KOPT-K1 (cell line): ENCODE results near the gene PRCD.
"Not testable (repeated sequence)": the region's sequence is repeated elsewhere in the genome, so short reads cannot be mapped to it uniquely, and the experiment has no call there.

Experiments
- H3K27ac ChIP-seq: fragments of 200-600 bp; sonication (generic); 2 replicates; pipeline ENCODE4 v1.5.1; 2016; ENCODE audit warnings: antibody characterized with exemption, mild to moderate bottlenecking, low read depth, low read length; ENCODE audit not compliant: poor library complexity, severe bottlenecking
- H3K36me3 ChIP-seq: fragments of 200-600 bp; sonication (generic); 2 replicates; pipeline ENCODE4 v1.5.1; 2017; ENCODE audit warnings: antibody characterized with exemption, mild to moderate bottlenecking, low read length, moderate library complexity; ENCODE audit not compliant: insufficient read depth
- H3K9me3 ChIP-seq: fragments of 200-600 bp; sonication (generic); 2 replicates; pipeline ENCODE4 v1.5.1; 2017; ENCODE audit warnings: antibody characterized with exemption, low read length, mild to moderate bottlenecking; ENCODE audit not compliant: insufficient read depth, poor library complexity, severe bottlenecking

PRCD gene

GRCh38 chr17:76517638-76518038 is 22.2 kb upstream of the PRCD start:
- Histone ChIP-seq H3K36me3 (no peaks in the 10 kb centered on the region), H3K27ac (no peak overlapping the region), H3K9me3 (no peaks in the 10 kb centered on the region)

GRCh38 chr17:76519048-76519966 is 20.5 kb upstream of the PRCD start:
- Histone ChIP-seq H3K9me3 (no peaks in the 10 kb centered on the region), H3K27ac (no peak overlapping the region), H3K36me3 (no peaks in the 10 kb centered on the region)

GRCh38 chr17:76521262-76521661 is 18.6 kb upstream of the PRCD start:
- Histone ChIP-seq H3K27ac (no peak overlapping the region), H3K36me3 (no peaks in the 10 kb centered on the region), H3K9me3 (no peaks in the 10 kb centered on the region)

- not testable (repeated sequence) for H3K27ac ChIP-seq, H3K36me3 ChIP-seq, H3K9me3 ChIP-seq
These were observed 18.2 kb upstream of the PRCD start for GRCh38 chr17:76521683-76522082.

- H3K27ac ChIP-seq = no peak overlapping the region
- H3K36me3 ChIP-seq = no peaks in the 10 kb centered on the region
- no peaks in the 10 kb centered on the region for H3K9me3 ChIP-seq
These were observed 16.5 kb upstream of the PRCD start for GRCh38 chr17:76523084-76524037.

GRCh38 chr17:76524598-76525512 is 15.0 kb upstream of the PRCD start:
- H3K27ac ChIP-seq = no peak overlapping the region
- H3K9me3 ChIP-seq = no peaks in the 10 kb centered on the region
- no peaks in the 10 kb centered on the region for H3K36me3 ChIP-seq

GRCh38 chr17:76525513-76525833 is 14.4 kb upstream of the PRCD start:
- H3K9me3 ChIP-seq, H3K36me3 ChIP-seq, H3K27ac ChIP-seq: not testable (repeated sequence)

- not testable (repeated sequence) for H3K36me3 ChIP-seq, H3K9me3 ChIP-seq, H3K27ac ChIP-seq
These were observed 12.8 kb upstream of the PRCD start for GRCh38 chr17:76527016-76527415.

- H3K9me3 ChIP-seq = no peaks in the 10 kb centered on the region
- H3K27ac ChIP-seq = peak overlapping the region; percentile 6
- no peaks in the 10 kb centered on the region for H3K36me3 ChIP-seq
These were observed 12.3 kb upstream of the PRCD start for GRCh38 chr17:76527430-76528111.

- H3K9me3 ChIP-seq = no peaks in the 10 kb centered on the region
- no peaks in the 10 kb centered on the region for H3K36me3 ChIP-seq
- H3K27ac ChIP-seq = peak overlapping the region; percentile 12
These were observed 11.7 kb upstream of the PRCD start for GRCh38 chr17:76528156-76528527.

GRCh38 chr17:76528528-76529223 is 11.2 kb upstream of the PRCD start:
- Histone ChIP-seq H3K9me3 (no peaks in the 10 kb centered on the region), H3K27ac (peak overlapping the region; percentile 12), H3K36me3 (no peaks in the 10 kb centered on the region)

- H3K9me3 ChIP-seq = no peaks in the 10 kb centered on the region
- H3K36me3 ChIP-seq = no peaks in the 10 kb centered on the region
- no peak overlapping the region for H3K27ac ChIP-seq
These were observed 10.4 kb upstream of the PRCD start for GRCh38 chr17:76529224-76530094.

- Histone ChIP-seq H3K36me3 (no peaks in the 10 kb centered on the region), H3K27ac (no peak overlapping the region), H3K9me3 (no peaks in the 10 kb centered on the region)
These were observed 9.6 kb upstream of the PRCD start for GRCh38 chr17:76530095-76530723.
